NCI-H1092 (cell line): ENCODE results near the gene ZNF792.
"Not testable (repeated sequence)": the region's sequence is repeated elsewhere in the genome, so short reads cannot be mapped to it uniquely, and the experiment has no call there.

ENCODE experiments used
- DNase-seq: peaks from one replicate; lab custom pipeline; 2025; lab: John Stamatoyannopoulos, UW

The ZNF792 gene

GRCh38 chr19:34925278-34925855 lies 38.7 kb downstream of the ZNF792 start:
- no peak for DNase-seq

GRCh38 chr19:34920090-34920786 lies 43.8 kb downstream of the ZNF792 start:
- not testable (repeated sequence) for DNase-seq

GRCh38 chr19:34918190-34918589 lies 45.8 kb downstream of the ZNF792 start:
- no peak for DNase-seq

- not testable (repeated sequence) for DNase-seq
Observed at GRCh38 chr19:34917144-34917543, 46.9 kb downstream of the ZNF792 start.

GRCh38 chr19:34910770-34911169 lies 53.3 kb downstream of the ZNF792 start:
- no peak for DNase-seq
